GM12878 (cell line): ENCODE measurements around the gene TAF4. TPM values are rescaled to one million over a fixed set of nuclear protein-coding genes. Genes with fewer than 3 reads are reported as not detected.

Experiments
- ATAC-seq: fragments of 200-7000 bp; cut with Tn5 transposase; 3 replicates; pipeline ENCODE4 v1.9.1; 2020; ENCODE audit warnings: mild to moderate bottlenecking, moderate library complexity
- BruUV-seq: library from RNA; stranded (reverse); fragments of 400-500 nt; replicated peaks from 2 replicates; lab custom pipeline; 2021; lab: Mats Ljungman, UMichigan
- CTCF ChIA-PET: fragments of 300-600 bp; sonication (Branson Sonifier 250); formaldehyde crosslinking; extraction: SDS; loops from one replicate; lab custom pipeline; 2021; ENCODE audit warnings: inconsistent platforms; lab: Yijun Ruan, JAX
- POLR2A ChIA-PET: fragments of 350-600 bp; formaldehyde crosslinking; extraction: SDS; loops from one replicate; lab custom pipeline; 2021; ENCODE audit warnings: inconsistent platforms; lab: Charles Lee
- RAD21 ChIA-PET: fragments of 300-600 bp; sonication (Branson Sonifier 250); formaldehyde crosslinking; loops from one replicate; lab custom pipeline; 2023; ENCODE audit warnings: antibody characterized with exemption; ENCODE audit not compliant: unreplicated experiment; lab: Charles Lee
- SMC1A ChIA-PET: fragments of 300-600 bp; sonication (Branson Sonifier 250); formaldehyde crosslinking; loops from one replicate; lab custom pipeline; 2023; ENCODE audit not compliant: unreplicated experiment, uncharacterized antibody; lab: Charles Lee
- DNase-seq: peaks from one replicate; pipeline ENCODE4 v3.0.0-alpha.2; 2011; ENCODE audit warnings: low read depth, low spot score
- FAIRE-seq: peaks from 3 replicates; lab custom pipeline; 2011; peaks lifted over from hg19 to GRCh38; lab: Jason Lieb, UNC
- H2AFZ ChIP-seq: 2 replicates; pipeline ENCODE4 v1.6.0; 2011; ENCODE audit warnings: low read depth, low read length, control low read depth; ENCODE audit not compliant: control insufficient read depth
- H3K27ac ChIP-seq: 2 replicates; pipeline ENCODE4 v1.5.1; 2011; ENCODE audit warnings: control low read depth; ENCODE audit not compliant: control insufficient read depth, insufficient read depth
- H3K27me3 ChIP-seq, 2 experiments: replicated peaks in 1 of 2; 2 replicates each; pipeline versions ENCODE4 v1.6.0 to v1.6.1; 2011; ENCODE audit warnings: low read length in 1 of 2; ENCODE audit not compliant: control insufficient read depth in 2 of 2, insufficient read depth in 2 of 2
- H3K36me3 ChIP-seq, 2 experiments: 2 replicates each; pipeline ENCODE4 v1.5.1; 2011; ENCODE audit warnings: low read length in 1 of 2; ENCODE audit not compliant: control insufficient read depth in 2 of 2, insufficient read depth in 2 of 2
- H3K4me1 ChIP-seq: 2 replicates; pipeline ENCODE4 v1.6.1; 2011; ENCODE audit warnings: mild to moderate bottlenecking, low read length, moderate library complexity, mixed read lengths; ENCODE audit not compliant: control insufficient read depth, insufficient read depth
- H3K4me2 ChIP-seq: 2 replicates; pipeline ENCODE4 v1.6.0; 2011; ENCODE audit warnings: control low read depth; ENCODE audit not compliant: control insufficient read depth, insufficient read depth
- H3K4me3 ChIP-seq: fragments of 200-600 bp; sonication (generic); 2 replicates; pipeline ENCODE4 v1.5.1; 2016
- H3K79me2 ChIP-seq: 2 replicates; pipeline ENCODE4 v1.6.0; 2011; ENCODE audit warnings: low read length; ENCODE audit not compliant: control insufficient read depth, insufficient read depth
- H3K9ac ChIP-seq: 2 replicates; pipeline ENCODE4 v1.8.0; 2011; ENCODE audit warnings: low read length, control low read depth, mixed read lengths; ENCODE audit not compliant: control insufficient read depth, insufficient read depth
- H3K9me3 ChIP-seq: replicated peaks from 3 replicates; pipeline ENCODE4 v1.5.1; 2011; ENCODE audit warnings: mild to moderate bottlenecking, low read length; ENCODE audit not compliant: control insufficient read depth, insufficient read depth
- H4K20me1 ChIP-seq: 2 replicates; pipeline ENCODE4 v1.6.0; 2011; ENCODE audit not compliant: control insufficient read depth, insufficient read depth
- CBX5 ChIP-seq: sonication (generic); IDR thresholded peaks from 2 replicates; pipeline ENCODE4 v1.6.1; 2016; ENCODE audit warnings: low read depth, moderate library complexity, mild to moderate bottlenecking, inconsistent platforms
- CTCF ChIP-seq, 3 experiments: IDR thresholded peaks in 2 of 3; conservative IDR thresholded peaks in 1 of 3; 2 replicates each; pipeline ENCODE4 v1.5.1; 2011; ENCODE audit warnings: low read depth in 3 of 3, low read length in 3 of 3, mild to moderate bottlenecking in 3 of 3, control low read depth in 2 of 3, moderate library complexity in 2 of 3, inconsistent platforms in 1 of 3, mixed read lengths in 1 of 3; ENCODE audit not compliant: control insufficient read depth in 2 of 3, insufficient read depth in 1 of 3; ENCODE audit errors: extremely low read depth in 1 of 3
- ESRRA ChIP-seq: IDR thresholded peaks from 2 replicates; pipeline ENCODE4 v1.6.1; 2012; ENCODE audit warnings: mild to moderate bottlenecking, low read length, improper control_type of control experiment
- FOXK2 ChIP-seq: fragments of 450-650 bp; IDR thresholded peaks from 2 replicates; pipeline ENCODE4 v1.6.1; 2017; ENCODE audit warnings: mild to moderate bottlenecking, moderate library complexity
- GATAD2B ChIP-seq: fragments of 450-650 bp; conservative IDR thresholded peaks from 2 replicates; pipeline ENCODE4 v1.6.1; 2017; ENCODE audit warnings: low read depth, mild to moderate bottlenecking, moderate library complexity
- IRF4 ChIP-seq: IDR thresholded peaks from 2 replicates; pipeline ENCODE4 v1.6.1; 2011; ENCODE audit warnings: low read depth, low read length
- IRF5 ChIP-seq: fragments of 450-650 bp; IDR thresholded peaks from 2 replicates; pipeline ENCODE4 v1.6.1; 2017; ENCODE audit warnings: borderline replicate concordance
- JUNB ChIP-seq: IDR thresholded peaks from 2 replicates; pipeline ENCODE4 v1.6.1; 2016; ENCODE audit warnings: antibody characterized with exemption, mild to moderate bottlenecking
- NFYB ChIP-seq: IDR thresholded peaks from 2 replicates; pipeline ENCODE4 v1.6.1; 2011; ENCODE audit warnings: low read depth, mild to moderate bottlenecking, low read length, improper control_type of control experiment, moderate library complexity; ENCODE audit not compliant: insufficient read depth
- RCOR1 ChIP-seq: conservative IDR thresholded peaks from 2 replicates; pipeline ENCODE4 v1.6.1; 2012; ENCODE audit warnings: low read depth, low read length, improper control_type of control experiment
- SIN3A ChIP-seq: IDR thresholded peaks from 2 replicates; pipeline ENCODE4 v1.6.1; 2012; ENCODE audit warnings: low read depth, low read length, improper control_type of control experiment
- SREBF2 ChIP-seq: IDR thresholded peaks from 2 replicates; pipeline ENCODE4 v1.6.1; 2012; ENCODE audit warnings: mild to moderate bottlenecking, low read length
- ZBTB33 ChIP-seq: fragments of 450-650 bp; IDR thresholded peaks from 2 replicates; pipeline ENCODE4 v1.6.1; 2017; ENCODE audit warnings: mild to moderate bottlenecking
- ZNF274 ChIP-seq: IDR thresholded peaks from one replicate; pipeline ENCODE4 v1.8.0; 2011; ENCODE audit not compliant: insufficient read length, insufficient read depth
- ZZZ3 ChIP-seq: IDR thresholded peaks from 2 replicates; pipeline ENCODE4 v1.6.1; 2011; ENCODE audit warnings: low read depth; ENCODE audit not compliant: control insufficient read depth, insufficient read length
- WGBS: methylation state at CpG from one replicate; pipeline ENCODE4 v1.1.6; 2016; ENCODE audit warnings: low lambda C conversion rate; ENCODE audit not compliant: insufficient replicate concordance, insufficient coverage; ENCODE audit errors: missing lambda C conversion rate; 5-methylcytosine and 5-hydroxymethylcytosine counted together
- in situ Hi-C: fragments of 300-500 bp; cut with MboI; formaldehyde crosslinking; loops from 9 replicates; pipeline ENCODE4 v1.14.3; 2018; ENCODE audit warnings: mixed read lengths
- intact Hi-C: fragments of 100-400 bp; cut with micrococcal nuclease; formaldehyde crosslinking; loops from one replicate; pipeline ENCODE4 v1.14.2; 2022; ENCODE audit not compliant: unreplicated experiment
- polyA plus RNA-seq, 11 experiments: library from polyadenylated mRNA; depleted of rRNA in 4 of 11; unstranded in 6 of 11; stranded (reverse) in 5 of 11; fragments of >200 nt; fragmentation: Nextera tagmentation in 4 of 11; fragmentation: Illumina TruSeq in 1 of 11; extraction: Ambion mirVana in 4 of 11; extraction: Trizol in 1 of 11; gene quantifications; 1 replicate in 1 of 11; 2 replicates in 10 of 11; pipeline versions ENCODE4 v1.2.1 to v1.2.3, GENCODE V29; 2011 to 2016; ENCODE audit warnings: inconsistent platforms in 2 of 11, missing spikeins in 2 of 11, low read depth in 1 of 11
- total RNA-seq, 4 experiments: library from RNA; depleted of rRNA in 3 of 4; stranded (reverse); fragments of >200 nt in 3 of 4; fragmentation: Illumina TruSeq in 1 of 4; extraction: Trizol in 1 of 4; gene quantifications; 2 replicates each; pipeline versions ENCODE4 v1.2.1 to v1.2.3, GENCODE V29; 2013 to 2021

The TAF4 gene
- total and polyA plus RNA-seq, 10 of the 15 experiments (the other 5 are each of a cell fraction or from before 2014, with no cell fraction given), result 0.39 to 16.9 (median 3.4) TPM

- no peak overlapping the region for H3K27ac ChIP-seq
- SMC1A ChIA-PET, result no interaction called here
- H3K9ac ChIP-seq, result no peak overlapping the region
- TF ChIP-seq CTCF (IDR thresholded peaks at IDR 0.05 in 2 of 3, conservative IDR thresholded peaks at IDR 0.05 in 1 of 3; ENCODE audit: control insufficient read depth in 2 of 3, extremely low read depth in 1 of 3, insufficient read depth in 1 of 3, low read depth in 3 of 3, low read length in 3 of 3) (no peak), JUNB (no peak), GATAD2B (no peak), ESRRA (no peak), CBX5 (no peak), ZBTB33 (no peak), ZNF274 (no peak), SREBF2 (no peak), IRF5 (no peak), ZZZ3 (no peak), FOXK2 (no peak), RCOR1 (no peak), IRF4 (no peak), NFYB (no peak), SIN3A (no peak)
- TF ChIP-seq, all 136 proteins: peak for 0
- Histone ChIP-seq H3K9me3 (no peaks in the 10 kb centered on the region), H3K4me3 (no peak overlapping the region), H3K27me3 (no peaks in the 10 kb centered on the region), H3K36me3 (peaks cover 22 to 25% of the 10 kb centered on the region in 2 experiments; a peak in 3 of 4 replicates), H3K4me1 (no peaks in the 10 kb centered on the region), H2AFZ (no peak overlapping the region), H3K4me2 (no peak overlapping the region), H4K20me1 (no peaks in the 10 kb centered on the region; the same call in 1 of the 2 replicates), H3K79me2 (no peaks in the 10 kb centered on the region)
- intact Hi-C loops, result no loop called here
- ChIA-PET RAD21 (no interaction called here), POLR2A (no interaction called here), CTCF (no interaction called here)
- WGBS, result 90% methylated on average over 18 of the region's 18 CpGs
- in situ Hi-C loops, result loop anchor here (25.0 kb wide), 1 partner anchor 386 kb away; the partner anchor contains the start of gene RPS21
- BruUV-seq, result no TSS peak
- no peak for FAIRE-seq
- DNase-seq, result no peak
- ATAC-seq, result no peak
Measured at GRCh38 chr20:62001178-62001715, 64.4 kb downstream of the TAF4 start.
